ENCODE measurements around the gene TRAK1.

Gene TRAK1

GRCh38 chr3:42204867-42205599, 113.9 kb downstream of the TRAK1 start:
- DNase-seq (ENCODE audit: extremely low spot score) = no peak
- POLR2A ChIA-PET = no interaction called here

GRCh38 chr3:42205800-42206514, 114.8 kb downstream of the TRAK1 start:
- peak; percentile 54 for DNase-seq (ENCODE audit: extremely low spot score)
- TF ChIP-seq CTCF (IDR thresholded peaks at IDR 0.05; ENCODE audit: control extremely low read depth, extremely low read depth, low read depth, missing control alignments) = no peak
- CTCF ChIA-PET = interaction anchor here (1.1 to 3.0 kb wide), 7 partner anchors 8 to 88 kb away, joined by 3 to 37 read pairs (median 5); no protein-coding TSS in a partner anchor
- POLR2A ChIA-PET = no interaction called here

More at GRCh38 chr3:42204867-42205599, 113.9 kb downstream of the TRAK1 start:
- CTCF ChIA-PET = interaction anchor here (0.9 to 3.0 kb wide), 10 partner anchors 9 to 105 kb away, joined by 3 to 37 read pairs (median 4); no protein-coding TSS in a partner anchor
- TF ChIP-seq CTCF (IDR thresholded peaks at IDR 0.05; ENCODE audit: control extremely low read depth, extremely low read depth, low read depth, missing control alignments) = no peak

- POLR2A ChIA-PET = interaction anchor here (0.6 kb wide), 1 partner anchor 451 kb away, joined by 5 read pairs; no protein-coding TSS in a partner anchor
- CTCF ChIA-PET = interaction anchor here (0.7 to 2.9 kb wide), 4 partner anchors 11 to 195 kb away, joined by 3 to 29 read pairs (median 4); no protein-coding TSS in a partner anchor
- TF ChIP-seq CTCF (IDR thresholded peaks at IDR 0.05; ENCODE audit: control extremely low read depth, extremely low read depth, low read depth, missing control alignments) = no peak
- DNase-seq (ENCODE audit: extremely low spot score) = no peak
Measured at GRCh38 chr3:42209917-42210316, 118.8 kb downstream of the TRAK1 start.

GRCh38 chr3:42210726-42211125, 119.6 kb downstream of the TRAK1 start:
- CTCF ChIA-PET = interaction anchor here (0.7 to 2.9 kb wide), 6 partner anchors 9 to 338 kb away, joined by 3 to 29 read pairs (median 3); no protein-coding TSS in a partner anchor
- POLR2A ChIA-PET = no interaction called here
- no peak for TF ChIP-seq CTCF (IDR thresholded peaks at IDR 0.05; ENCODE audit: control extremely low read depth, extremely low read depth, low read depth, missing control alignments)
- DNase-seq (ENCODE audit: extremely low spot score) = no peak

GRCh38 chr3:42213417-42213816, 122.3 kb downstream of the TRAK1 start:
- TF ChIP-seq CTCF (IDR thresholded peaks at IDR 0.05; ENCODE audit: control extremely low read depth, extremely low read depth, low read depth, missing control alignments) = no peak
- DNase-seq (ENCODE audit: extremely low spot score) = no peak
- CTCF ChIA-PET = interaction anchor here (0.8 to 4.7 kb wide), 4 partner anchors 8 to 23 kb away, joined by 4 to 30 read pairs (median 8); no protein-coding TSS in a partner anchor
- POLR2A ChIA-PET = no interaction called here

- ChIA-PET POLR2A (no interaction called here), CTCF (interaction anchor here (1.0 to 4.7 kb wide), 4 partner anchors 9 to 23 kb away, joined by 4 to 30 read pairs (median 8); no protein-coding TSS in a partner anchor)
- no peak for TF ChIP-seq CTCF (IDR thresholded peaks at IDR 0.05; ENCODE audit: control extremely low read depth, extremely low read depth, low read depth, missing control alignments)
- no peak for DNase-seq (ENCODE audit: extremely low spot score)
Measured at GRCh38 chr3:42214064-42214463, 122.9 kb downstream of the TRAK1 start.

Measured in GM10248 (cell line).